NCI-H146 (cell line): ENCODE results near the gene SDK1.
"Not testable (repeated sequence)": the region's sequence is repeated elsewhere in the genome, so short reads cannot be mapped to it uniquely, and the experiment has no call there.

ENCODE experiments used
- DNase-seq: peaks from one replicate; lab custom pipeline; 2025; lab: John Stamatoyannopoulos, UW

SDK1 gene

DNA sequence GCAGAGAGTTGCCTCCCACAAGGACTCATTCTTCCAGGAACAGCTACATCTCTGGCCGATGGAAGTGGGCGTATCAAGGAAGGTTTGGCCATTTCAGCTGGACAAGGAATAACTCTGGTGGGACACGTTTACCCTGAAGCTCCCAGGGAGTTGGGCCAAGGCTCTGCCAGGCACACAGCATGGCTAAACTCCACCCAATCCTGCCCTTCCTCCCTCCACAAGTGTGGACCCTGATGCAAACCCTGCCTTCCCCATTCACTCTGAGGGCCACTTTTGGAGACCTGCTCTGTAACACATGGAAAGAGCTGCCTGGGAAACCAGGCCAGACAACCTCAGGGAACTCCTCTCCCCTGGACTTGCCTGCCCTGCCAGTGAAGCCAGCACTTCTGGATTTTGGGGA, 973.2 kb downstream of the SDK1 start:
- no peak for DNase-seq

DNA sequence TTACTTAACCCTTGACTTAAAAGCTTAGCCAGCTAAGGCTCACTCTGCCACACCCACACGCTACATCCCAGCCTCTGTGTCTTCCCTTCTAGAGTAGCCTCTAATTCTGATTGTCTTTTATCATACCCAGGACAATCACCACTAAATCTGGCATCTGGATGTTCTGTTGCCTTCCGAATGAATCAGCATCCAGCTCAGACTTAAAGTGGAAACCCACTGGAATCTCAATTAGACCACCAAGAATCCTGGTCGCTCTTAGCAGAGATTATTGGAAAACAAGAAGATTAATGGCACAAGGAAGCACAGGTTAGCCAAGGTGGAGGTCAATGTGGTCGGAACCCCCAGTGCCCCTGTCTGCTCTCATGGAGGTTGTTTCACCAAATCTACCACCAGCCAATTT, 976.9 kb downstream of the SDK1 start:
- DNase-seq, result no peak

DNA sequence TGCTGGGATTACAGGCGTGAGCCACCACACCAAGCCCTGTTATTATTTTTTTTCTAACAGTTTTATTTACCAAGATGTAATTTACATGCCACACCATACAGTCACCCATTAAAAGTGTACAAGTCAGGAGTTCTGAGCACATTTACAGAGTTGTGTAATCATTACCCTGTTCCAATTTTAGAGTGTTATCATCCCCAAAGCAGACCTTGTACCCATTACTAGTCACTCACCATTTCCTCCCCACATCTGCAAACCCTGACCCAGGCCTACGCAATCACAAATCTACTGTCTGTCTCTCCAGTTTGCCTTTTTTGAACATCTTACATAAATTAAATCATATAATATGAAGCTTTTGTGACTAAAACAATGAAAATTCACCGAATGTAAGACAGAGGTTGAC, 978.2 kb downstream of the SDK1 start:
- no peak for DNase-seq

DNA sequence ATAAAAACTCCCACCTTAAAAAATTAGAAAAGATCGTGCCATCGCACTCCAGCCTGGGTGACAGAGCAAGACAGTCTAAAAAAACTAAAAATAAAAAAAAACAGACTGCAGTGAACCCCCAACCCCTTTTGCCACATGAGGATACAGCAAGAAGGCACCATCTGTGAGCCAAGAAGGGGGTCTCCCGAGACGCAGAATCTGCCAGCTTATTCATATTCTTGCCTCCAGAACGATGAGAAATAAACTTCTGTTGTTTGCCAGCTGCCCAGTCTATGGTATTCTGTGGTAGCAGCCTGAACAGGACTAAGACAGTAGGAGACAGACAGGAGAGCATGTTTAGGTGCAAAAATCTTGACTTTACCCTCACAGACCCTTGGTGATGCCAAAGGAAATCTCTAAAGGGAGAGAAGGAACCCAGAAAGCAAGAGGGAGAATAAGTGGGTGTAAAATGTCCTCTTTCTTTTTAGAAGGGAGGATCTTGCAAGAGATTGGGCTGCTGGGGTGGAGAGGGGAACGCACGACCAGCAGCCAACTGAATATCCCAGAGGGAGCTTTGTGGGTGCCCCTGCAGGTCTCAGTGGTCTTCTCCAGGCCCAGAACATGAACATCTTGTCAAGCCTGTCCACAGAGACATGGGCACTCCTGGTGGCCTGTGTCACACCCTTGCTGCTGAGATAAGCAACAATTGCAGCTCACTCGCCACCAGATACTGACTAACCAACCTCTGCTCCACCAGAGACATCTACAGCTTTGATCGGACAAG, 980.4 kb downstream of the SDK1 start:
- no peak for DNase-seq

DNA sequence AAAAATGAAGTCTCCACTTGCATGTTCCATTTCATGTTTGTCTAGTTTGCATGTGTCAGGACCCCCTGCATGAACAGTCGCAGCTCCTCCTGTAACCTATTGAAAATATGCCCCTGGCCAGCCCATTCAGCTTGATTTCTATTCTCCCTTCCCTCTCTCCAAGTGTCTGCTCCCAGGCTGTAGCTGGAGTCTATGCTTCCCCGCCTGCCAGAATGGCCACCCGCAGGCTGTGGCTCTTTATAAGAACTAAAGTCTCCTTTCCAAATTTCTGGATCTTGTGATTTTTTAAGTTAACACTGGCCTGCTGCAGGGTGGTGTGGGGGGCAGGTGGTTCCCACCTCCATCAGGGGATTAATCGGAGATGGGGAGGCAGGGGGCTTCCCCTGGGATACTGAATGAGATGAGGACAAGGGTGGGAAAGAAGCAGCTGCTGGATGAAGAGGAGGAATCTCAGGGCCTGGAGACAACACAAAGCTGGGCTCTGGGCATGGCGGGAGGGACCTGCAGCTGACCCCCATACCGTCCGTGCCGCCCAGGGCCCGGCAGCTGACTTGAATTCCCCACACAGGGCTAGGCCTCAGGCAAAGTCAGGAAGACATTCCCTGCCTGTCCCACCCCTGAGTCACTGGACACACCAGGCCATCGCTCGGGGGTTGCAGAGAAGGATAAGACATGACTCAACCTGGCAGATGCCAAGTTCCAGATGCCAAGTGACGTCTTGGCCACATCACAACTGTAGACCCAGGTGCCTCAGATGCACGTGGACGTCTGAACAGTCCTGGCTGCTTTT, 981.6 kb downstream of the SDK1 start:
- DNase-seq, result no peak

DNA sequence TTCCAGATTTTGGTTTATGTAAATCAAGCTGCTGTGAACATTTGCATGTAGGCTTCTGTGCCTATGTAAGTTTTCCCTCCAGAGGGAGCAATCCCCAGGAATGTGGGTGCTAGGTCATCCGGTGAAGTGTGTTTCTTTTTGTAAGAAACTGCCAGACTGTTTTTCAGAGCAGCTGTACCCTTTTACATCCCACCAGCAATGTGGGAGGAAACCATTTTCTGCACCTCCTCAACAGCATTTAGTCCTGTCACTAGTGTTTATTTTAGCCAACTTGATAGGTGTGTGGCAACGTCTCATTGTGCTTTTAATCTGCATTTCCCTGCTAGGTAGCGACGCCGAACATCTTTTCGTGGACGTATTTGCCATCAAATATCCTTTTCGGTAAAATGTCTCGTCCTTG, 985.3 kb downstream of the SDK1 start:
- no peak for DNase-seq

DNA sequence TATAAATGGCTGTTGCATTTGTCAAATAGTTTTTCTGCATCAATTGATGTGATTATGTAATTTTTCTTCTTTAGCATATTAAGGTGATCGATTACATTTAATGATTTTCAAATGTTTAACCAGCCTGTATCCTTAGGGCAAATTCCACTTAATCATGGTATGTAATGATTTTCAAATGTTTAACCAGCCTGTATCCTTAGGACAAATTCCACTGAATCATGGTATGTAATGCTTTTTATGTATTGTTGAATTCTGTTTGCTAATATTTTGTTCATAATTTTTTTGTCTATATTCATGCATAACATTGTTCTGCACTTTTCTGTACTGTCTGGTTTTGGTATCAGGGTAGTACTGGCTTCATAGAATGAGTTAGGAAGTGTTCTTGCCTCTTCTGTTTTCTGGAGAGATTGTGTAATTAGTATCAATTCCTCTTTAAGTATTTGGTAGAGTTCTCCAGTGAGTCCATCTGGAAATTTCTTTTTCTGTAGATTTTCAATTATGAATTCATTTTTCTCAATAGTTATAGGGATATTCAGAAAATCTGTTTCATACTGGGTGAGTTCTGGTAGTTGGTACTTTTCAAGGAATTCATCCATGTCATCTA, 987.8 kb downstream of the SDK1 start:
- DNase-seq, result peak; percentile 64

DNA sequence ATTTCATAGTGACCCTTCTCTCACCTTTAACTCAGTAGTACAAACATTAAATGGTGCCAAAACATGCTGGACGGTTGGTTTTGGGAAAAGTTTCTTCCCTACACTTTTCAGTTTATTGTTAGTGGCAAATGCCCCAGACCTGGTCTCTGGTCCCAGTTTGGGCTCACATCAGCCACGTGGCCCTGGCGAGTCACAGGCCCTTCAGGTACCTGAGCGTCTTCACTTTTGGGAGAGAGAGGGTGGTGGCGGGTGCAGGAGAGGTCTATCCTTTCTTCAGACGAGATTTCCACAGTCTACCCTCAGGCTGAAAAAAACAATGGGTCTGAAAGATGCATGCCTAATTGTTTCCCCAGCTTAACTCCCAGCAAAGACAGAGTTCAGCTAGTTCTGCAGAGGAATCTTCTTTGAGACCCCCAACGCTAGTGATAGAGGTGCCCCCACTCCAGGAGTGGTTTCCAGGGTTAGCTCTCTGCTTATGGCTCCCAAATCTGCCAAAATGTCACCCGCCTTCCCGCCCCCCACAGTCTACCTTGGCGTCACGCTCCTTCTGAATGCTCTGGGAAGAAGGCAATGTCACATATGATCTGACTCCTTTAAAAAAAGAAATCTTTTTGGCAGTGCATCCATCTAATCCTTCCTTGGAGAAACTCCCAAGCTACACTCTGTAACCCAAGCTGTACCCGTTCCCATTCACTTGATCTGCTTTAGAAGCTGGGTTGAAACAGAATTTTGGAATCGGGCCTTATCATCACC, 996.3 kb downstream of the SDK1 start:
- no peak for DNase-seq

DNA sequence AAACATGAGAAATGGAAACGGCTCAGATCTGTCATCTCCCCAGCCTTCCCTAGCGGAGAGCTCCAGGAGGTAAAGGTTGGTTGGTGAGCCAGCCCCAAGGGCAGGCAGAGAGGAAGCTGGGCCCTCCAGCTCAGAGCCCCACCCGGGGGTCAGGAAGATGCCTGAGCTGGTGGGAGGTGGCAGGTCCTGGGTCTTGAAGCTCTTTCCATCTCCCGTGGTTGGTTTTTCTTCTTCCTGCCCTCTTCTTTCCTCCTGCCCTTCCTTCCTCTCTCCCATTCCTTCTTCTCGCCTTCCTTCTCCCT, 996.8 kb downstream of the SDK1 start:
- no peak for DNase-seq

DNA sequence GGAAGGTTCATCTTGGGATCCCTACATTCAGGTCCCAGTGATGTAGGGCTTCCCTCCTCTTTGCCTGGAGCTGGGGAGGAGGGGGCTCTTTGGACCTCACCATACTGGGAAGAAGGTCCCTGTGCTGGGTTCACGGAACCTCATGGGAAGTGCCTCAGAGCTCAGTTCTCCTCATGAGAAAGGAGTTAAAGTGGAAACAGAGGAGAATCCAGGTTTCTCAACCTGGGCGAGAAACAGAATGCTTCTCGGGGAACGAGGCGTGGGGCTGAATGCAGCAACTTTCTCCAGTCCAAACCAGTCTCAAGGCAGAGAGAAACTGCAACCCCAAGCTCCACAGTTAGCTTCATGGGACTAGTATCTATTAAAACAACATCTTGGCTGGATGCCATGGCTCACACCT, 998.4 kb downstream of the SDK1 start:
- DNase-seq, result no peak

DNA sequence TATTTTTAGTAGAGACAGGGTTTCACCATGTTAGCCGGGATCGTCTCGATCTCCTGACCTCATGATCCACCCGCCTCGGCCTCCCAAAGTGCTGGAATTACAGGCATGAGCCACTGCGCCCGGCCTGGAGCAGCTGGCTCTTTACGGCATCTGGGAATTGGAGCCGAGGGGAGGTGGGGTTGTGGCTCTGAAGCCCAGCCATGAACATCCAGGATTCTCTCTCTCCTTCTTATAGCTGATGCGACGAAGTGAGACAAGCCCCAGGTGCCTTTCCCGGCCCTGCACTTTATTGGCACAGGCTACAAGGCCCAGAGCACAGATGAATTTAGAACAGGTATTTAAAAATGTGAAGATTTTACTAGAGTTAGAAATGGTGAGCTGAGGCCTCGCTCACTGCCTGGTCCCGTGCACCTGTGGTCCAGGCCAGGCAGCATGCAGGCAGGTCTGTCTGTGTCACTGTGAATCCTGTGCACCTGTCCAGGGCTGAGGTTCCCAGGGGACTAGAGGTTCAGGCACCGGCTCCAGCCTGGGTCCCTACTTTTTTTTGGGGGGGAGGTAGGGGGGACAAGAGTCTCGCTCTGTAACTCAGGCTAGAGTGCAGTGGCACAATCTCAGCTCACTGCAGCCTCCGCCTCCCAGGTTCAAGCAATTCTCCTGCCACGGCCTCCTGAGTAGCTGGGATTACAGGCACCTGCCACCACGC, 1001.3 kb downstream of the SDK1 start:
- no peak for DNase-seq

DNA sequence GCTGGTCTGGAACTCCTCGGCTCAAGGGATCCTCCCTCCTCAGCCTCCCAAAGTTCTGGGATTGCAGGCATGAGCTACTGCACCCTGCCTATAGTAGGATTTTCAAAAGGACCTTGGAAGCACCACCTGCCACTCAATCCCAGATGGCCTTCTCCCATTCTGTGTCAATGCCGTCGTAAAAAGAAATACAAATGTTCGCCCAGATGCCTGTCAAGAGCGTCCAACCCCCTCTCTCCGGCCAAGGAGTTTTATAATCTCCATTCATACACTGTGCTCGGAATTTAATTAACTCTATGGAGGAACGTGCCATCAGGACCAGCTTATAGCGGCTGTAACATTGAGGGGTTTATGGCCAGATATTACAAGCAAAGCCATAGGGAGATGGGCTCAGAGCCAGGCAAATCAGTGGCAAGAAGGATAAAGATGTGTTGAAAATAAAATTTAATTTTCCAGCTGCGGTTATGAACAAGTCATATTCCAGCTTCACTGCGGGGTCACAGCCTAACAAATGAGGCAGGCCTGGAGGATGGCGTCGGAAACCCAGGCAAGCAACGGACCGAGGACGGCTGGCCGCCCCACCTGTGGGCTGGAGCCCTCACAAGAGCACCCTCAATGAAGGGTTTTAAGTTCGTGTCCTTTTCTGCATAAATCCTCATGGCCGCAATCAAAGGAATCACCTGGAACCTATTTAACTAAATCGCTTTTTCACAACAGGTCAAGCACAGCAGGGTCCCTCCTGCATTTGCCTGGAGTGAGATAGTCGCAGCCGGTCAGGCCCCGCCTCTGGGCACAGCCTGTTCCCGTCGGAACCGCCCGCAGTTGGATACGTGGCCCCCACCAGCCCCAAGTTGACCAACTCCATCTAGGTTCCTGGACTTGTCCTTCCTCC, 1006.5 kb downstream of the SDK1 start:
- peak; percentile 61 for DNase-seq

DNA sequence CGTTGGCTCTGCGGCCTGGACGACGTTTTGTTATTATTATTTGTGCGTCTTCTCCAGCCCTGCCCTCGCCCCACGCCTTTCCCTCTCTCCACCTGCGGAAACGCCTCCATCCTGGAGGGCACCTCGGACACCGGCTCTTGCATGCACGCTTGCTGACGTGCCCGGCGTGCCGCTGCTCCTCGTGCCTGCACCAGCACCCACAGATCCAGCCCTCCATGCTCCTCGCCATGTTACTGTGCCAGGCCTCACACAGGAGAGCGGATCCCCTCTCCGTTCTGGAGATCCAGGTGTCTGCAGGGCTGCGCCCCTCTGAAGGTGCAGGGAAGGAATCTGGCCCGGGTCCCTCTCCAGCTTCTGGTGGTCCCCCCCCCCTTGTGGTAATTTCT, 1007.1 kb downstream of the SDK1 start:
- no peak for DNase-seq

DNA sequence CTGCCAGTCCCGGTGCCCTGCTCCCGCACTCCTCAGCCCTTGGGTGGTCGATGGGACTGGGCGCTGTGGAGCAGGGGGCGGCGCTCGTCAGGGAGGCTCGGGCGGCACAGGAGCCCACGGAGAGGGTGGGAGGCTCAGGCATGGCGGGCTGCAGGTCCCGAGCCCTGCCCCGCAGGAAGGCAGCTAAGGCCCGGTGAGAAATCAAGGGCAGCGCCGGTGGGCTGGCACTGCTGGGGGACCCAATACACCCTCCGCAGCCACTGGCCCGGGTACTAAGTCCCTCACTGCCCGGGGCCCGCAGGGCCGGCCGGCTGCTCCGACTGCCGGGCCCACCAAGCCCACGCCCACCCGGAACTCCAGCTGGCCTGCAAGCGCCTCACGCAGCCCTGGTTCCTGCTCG, 1012.9 kb downstream of the SDK1 start:
- DNase-seq, result not testable (repeated sequence)

DNA sequence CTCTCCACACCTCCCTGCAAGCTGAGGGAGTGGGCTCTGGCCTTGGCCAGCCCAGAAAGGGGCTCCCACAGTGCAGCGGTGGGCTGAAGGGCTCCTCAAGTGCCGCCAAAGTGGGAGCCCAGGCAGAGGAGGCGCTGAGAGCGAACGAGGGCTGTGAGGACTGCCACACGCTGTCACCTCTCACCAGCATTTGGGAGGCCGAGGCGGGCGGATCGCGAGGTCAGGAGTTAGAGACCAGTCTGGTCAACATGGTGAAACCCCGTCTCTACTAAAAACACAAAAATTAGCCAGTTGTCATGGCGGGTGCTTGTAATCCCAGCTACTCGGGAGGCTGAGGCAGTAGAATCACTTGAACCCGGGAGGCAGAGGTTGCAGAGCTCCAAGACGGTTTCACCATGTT, 1013.3 kb downstream of the SDK1 start:
- not testable (repeated sequence) for DNase-seq
